HT1080 (cell line): ENCODE measurements around the gene HPS5. TPM values are rescaled to one million over a fixed set of nuclear protein-coding genes. Genes with fewer than 3 reads are reported as not detected.

Experiments
- DNase-seq: peaks from one replicate; pipeline ENCODE4 v3.0.0-alpha.2; 2015; ENCODE audit warnings: low read depth
- small RNA-seq: library from RNA; depleted of rRNA; stranded (forward); fragments of <200 nt; gene quantifications from one replicate; pipeline ENCODE3, GENCODE V24; 2014
- total RNA-seq: library from RNA; depleted of rRNA; stranded (reverse); fragments of >200 nt; shearing (Covaris generic); gene quantifications from 2 replicates; pipeline ENCODE4 v1.2.3, GENCODE V29; 2014; rRNA removed

Gene HPS5
- total RNA-seq, 1 experiment from 2014 or later: 19.2 TPM

- DNase-seq: no peak
Observed at GRCh38 chr11:18236664-18237356, 85.1 kb downstream of the HPS5 start, which contains the start of gene SAA4. Gene SAA4, minus strand, starts transcription at chr11:18236802. Its CDS starts 876 bp downstream, at chr11:18235926.

- no peak for DNase-seq
Observed at GRCh38 chr11:18235394-18236334, 86.3 kb downstream of the HPS5 start.

- no peak for DNase-seq
Observed at GRCh38 chr11:18233912-18234311, 88.0 kb downstream of the HPS5 start.

- DNase-seq: no peak
Observed at GRCh38 chr11:18230859-18231258, 91.1 kb downstream of the HPS5 start.

GRCh38 chr11:18229501-18229900 lies 92.4 kb downstream of the HPS5 start:
- no peak for DNase-seq

Small RNA genes within 50 kb of the gene (small RNA-seq; reads per million reads assigned to genes)
- not detected for gene RNA5SP333
- not detected for gene RNA5SP334

Other genes starting within 250 kb of the HPS5 start
- gene SAAL1, start 216.1 kb downstream of the HPS5 start, total RNA-seq: 50.1 and 51.5 TPM in 2 replicates
- gene MRGPRX3, start 189.6 kb downstream of the HPS5 start, total RNA-seq: 0.60 and 0.93 TPM in 2 replicates
- 2.7 and 3.9 TPM in 2 replicates for gene MRGPRX4, start 149.3 kb downstream of the HPS5 start, total RNA-seq
- gene SAA4, start 85.3 kb downstream of the HPS5 start, total RNA-seq: not detected in 2 replicates
- gene SAA2, start 73.5 kb downstream of the HPS5 start, total RNA-seq: 0.29 TPM in 1 of 2 replicates, not detected in the other
- 0.69 and 1.7 TPM in 2 replicates for gene SAA1, start 55.9 kb downstream of the HPS5 start, total RNA-seq
- gene GTF2H1, start 427 bp upstream of the HPS5 start, total RNA-seq: 70.3 and 85.8 TPM in 2 replicates
- gene LDHA, start 72.4 kb upstream of the HPS5 start, total RNA-seq: 713 and 1,482 TPM in 2 replicates
- not detected in 2 replicates for gene LDHC, start 90.2 kb upstream of the HPS5 start, total RNA-seq
- not detected in 2 replicates for gene LDHAL6A, start 133.7 kb upstream of the HPS5 start, total RNA-seq
- 114 and 142 TPM in 2 replicates for gene TSG101, start 204.8 kb upstream of the HPS5 start, total RNA-seq